Measurements from ENCODE around the gene APP.

DNA sequence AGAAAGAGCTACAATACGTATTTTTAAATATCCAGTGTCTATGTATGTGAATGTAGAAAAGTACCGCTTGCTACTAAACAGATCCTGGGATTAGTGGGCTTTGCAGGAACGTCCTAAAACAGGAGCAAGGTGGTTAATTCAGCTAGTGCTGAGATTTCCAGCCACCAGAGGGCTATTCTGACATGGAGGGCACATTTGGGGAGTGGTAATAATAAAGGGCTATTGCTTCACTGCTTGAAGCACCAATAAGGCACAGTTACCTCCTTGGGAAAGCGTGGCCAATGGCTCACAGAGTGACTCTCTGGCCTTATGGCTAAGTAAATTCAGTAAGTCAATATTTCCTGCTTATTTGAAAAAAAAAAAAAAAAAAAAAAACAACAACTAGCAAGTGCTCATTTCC lies 283.4 kb downstream of the APP start:
- TF ChIP-seq, protein P1, sequence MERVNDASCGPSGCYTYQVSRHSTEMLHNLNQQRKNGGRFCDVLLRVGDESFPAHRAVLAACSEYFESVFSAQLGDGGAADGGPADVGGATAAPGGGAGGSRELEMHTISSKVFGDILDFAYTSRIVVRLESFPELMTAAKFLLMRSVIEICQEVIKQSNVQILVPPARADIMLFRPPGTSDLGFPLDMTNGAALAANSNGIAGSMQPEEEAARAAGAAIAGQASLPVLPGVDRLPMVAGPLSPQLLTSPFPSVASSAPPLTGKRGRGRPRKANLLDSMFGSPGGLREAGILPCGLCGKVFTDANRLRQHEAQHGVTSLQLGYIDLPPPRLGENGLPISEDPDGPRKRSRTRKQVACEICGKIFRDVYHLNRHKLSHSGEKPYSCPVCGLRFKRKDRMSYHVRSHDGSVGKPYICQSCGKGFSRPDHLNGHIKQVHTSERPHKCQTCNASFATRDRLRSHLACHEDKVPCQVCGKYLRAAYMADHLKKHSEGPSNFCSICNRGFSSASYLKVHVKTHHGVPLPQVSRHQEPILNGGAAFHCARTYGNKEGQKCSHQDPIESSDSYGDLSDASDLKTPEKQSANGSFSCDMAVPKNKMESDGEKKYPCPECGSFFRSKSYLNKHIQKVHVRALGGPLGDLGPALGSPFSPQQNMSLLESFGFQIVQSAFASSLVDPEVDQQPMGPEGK (CRISPR knock-in tag; IDR thresholded peaks at IDR 0.05; ENCODE audit: borderline replicate concordance) = no peak
- no peak for TF ChIP-seq RARB (CRISPR knock-in tag; IDR thresholded peaks at IDR 0.05)
- no peak for TF ChIP-seq CSDC2 (CRISPR knock-in tag; IDR thresholded peaks at IDR 0.05)
- no peak for TF ChIP-seq ARNTL (CRISPR knock-in tag; IDR thresholded peaks at IDR 0.05; ENCODE audit: borderline replicate concordance, low read depth)
- TF ChIP-seq ZNF565 (CRISPR knock-in tag; conservative IDR thresholded peaks at IDR 0.05; ENCODE audit: low read depth) = no peak
- TF ChIP-seq, protein P2, sequence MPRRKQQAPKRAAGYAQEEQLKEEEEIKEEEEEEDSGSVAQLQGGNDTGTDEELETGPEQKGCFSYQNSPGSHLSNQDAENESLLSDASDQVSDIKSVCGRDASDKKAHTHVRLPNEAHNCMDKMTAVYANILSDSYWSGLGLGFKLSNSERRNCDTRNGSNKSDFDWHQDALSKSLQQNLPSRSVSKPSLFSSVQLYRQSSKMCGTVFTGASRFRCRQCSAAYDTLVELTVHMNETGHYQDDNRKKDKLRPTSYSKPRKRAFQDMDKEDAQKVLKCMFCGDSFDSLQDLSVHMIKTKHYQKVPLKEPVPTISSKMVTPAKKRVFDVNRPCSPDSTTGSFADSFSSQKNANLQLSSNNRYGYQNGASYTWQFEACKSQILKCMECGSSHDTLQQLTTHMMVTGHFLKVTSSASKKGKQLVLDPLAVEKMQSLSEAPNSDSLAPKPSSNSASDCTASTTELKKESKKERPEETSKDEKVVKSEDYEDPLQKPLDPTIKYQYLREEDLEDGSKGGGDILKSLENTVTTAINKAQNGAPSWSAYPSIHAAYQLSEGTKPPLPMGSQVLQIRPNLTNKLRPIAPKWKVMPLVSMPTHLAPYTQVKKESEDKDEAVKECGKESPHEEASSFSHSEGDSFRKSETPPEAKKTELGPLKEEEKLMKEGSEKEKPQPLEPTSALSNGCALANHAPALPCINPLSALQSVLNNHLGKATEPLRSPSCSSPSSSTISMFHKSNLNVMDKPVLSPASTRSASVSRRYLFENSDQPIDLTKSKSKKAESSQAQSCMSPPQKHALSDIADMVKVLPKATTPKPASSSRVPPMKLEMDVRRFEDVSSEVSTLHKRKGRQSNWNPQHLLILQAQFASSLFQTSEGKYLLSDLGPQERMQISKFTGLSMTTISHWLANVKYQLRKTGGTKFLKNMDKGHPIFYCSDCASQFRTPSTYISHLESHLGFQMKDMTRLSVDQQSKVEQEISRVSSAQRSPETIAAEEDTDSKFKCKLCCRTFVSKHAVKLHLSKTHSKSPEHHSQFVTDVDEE (CRISPR knock-in tag; IDR thresholded peaks at IDR 0.05) = no peak
- no peak for TF ChIP-seq GLIS3 (CRISPR knock-in tag; IDR thresholded peaks at IDR 0.05)
- no peak for TF ChIP-seq SNAI2 (CRISPR knock-in tag; IDR thresholded peaks at IDR 0.05)
- no peak for TF ChIP-seq TOX (CRISPR knock-in tag; IDR thresholded peaks at IDR 0.05; ENCODE audit: borderline replicate concordance)
- no peak for TF ChIP-seq ZFP3 (CRISPR knock-in tag; IDR thresholded peaks at IDR 0.05)
- no peak for TF ChIP-seq OSR1 (CRISPR knock-in tag; IDR thresholded peaks at IDR 0.05)
- TF ChIP-seq, protein P3, sequence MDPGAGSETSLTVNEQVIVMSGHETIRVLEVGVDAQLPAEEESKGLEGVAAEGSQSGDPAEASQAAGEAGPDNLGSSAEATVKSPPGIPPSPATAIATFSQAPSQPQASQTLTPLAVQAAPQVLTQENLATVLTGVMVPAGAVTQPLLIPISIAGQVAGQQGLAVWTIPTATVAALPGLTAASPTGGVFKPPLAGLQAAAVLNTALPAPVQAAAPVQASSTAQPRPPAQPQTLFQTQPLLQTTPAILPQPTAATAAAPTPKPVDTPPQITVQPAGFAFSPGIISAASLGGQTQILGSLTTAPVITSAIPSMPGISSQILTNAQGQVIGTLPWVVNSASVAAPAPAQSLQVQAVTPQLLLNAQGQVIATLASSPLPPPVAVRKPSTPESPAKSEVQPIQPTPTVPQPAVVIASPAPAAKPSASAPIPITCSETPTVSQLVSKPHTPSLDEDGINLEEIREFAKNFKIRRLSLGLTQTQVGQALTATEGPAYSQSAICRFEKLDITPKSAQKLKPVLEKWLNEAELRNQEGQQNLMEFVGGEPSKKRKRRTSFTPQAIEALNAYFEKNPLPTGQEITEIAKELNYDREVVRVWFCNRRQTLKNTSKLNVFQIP (CRISPR knock-in tag; IDR thresholded peaks at IDR 0.05; ENCODE audit: borderline replicate concordance, low read depth) = no peak
